NCI-H128 (cell line): ENCODE measurements around the gene TIRAP.
"Not testable (repeated sequence)": the region's sequence is repeated elsewhere in the genome, so short reads cannot be mapped to it uniquely, and the experiment has no call there.

Experiments
- DNase-seq: peaks from one replicate; lab custom pipeline; 2025; ENCODE audit not compliant: unreplicated experiment; lab: John Stamatoyannopoulos, UW

TIRAP gene, protein sequence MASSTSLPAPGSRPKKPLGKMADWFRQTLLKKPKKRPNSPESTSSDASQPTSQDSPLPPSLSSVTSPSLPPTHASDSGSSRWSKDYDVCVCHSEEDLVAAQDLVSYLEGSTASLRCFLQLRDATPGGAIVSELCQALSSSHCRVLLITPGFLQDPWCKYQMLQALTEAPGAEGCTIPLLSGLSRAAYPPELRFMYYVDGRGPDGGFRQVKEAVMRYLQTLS

DNA sequence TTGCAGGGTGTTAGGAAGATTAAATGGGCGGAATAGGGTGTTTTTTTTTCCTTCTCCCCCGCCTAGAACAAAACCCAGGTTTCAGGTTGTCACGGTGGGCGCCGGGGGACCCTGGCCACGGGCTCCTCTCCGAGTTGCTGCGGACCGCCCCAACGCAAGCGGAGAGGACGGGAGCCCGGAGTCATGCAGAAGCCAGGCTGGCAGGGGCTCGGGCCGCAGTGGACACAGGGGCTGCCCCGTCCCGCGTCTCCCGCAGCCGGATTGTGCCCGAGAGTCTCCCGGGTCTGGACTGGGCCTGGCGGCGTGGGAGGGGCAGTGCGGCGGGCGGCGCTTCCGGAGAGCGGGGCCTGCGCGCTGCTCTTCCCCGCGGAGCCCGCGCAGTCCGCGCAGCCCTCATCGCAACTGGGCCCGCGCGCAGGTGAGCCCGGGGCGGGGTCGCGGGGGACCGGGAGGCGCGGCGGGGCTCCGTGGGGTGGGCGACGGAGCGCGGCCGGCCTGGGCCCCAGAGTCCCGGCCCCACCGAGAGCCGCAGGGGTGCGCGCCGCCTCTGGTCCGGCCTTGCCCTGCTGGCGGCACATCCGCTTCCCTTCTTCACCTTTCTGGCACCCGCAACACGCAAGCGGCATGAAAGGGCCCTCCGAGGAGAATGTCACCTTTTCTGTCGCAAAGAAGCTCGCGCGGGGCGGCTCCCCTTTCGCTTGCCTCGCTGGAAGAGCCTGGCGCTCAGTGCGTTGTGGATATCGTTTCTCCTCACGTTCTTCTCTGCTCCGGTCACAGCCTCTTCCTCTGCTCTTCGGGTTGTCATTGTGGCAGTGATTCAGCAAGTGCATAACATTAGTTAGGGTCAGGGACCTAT, at the start of gene TIRAP:
TSS of gene TIRAP (plus strand) at position 358 of the 856 bp plus-strand sequence. CDS start 7,802 bp downstream, outside the sequence.
- no peak for DNase-seq

DNA sequence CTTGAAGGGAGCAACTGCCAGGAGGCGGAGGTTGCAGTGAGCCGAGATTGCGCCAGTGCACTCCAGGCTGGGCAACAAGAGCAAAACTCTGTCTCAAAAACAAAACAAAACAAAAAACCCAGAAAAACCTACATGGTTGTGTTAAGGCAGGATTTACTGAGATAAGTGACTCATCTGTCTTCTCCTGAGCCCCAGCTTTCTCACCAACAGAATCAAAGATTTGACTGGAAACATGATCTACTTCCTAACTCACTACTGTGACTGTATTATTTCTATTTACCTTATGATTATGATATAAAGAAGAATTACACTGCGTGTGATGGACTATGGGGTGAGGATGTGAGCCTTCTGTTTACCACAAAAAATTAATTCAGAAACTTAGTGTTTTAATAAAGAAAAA, 49.5 kb upstream of the TIRAP start:
- no peak for DNase-seq

DNA sequence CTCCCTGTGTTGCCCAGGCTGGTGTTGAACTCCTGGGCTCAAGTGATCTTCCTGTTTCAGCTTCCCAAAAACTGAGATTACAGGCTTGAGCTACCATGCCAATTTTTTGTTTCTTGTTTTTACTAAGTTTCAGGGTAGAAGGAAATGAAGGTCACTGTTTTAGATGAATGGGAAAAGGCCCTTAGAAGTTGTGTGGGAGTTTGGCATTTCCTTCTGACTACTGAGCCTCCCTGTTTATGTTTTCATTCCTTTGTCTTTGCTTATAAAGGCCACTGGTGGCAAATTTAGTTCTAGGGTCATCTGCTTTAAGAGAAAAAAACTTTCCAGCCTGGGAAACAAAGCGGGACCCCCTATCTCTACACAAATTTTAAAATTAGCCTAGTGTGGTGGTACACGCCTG, 36.3 kb upstream of the TIRAP start:
- no peak for DNase-seq

DNA sequence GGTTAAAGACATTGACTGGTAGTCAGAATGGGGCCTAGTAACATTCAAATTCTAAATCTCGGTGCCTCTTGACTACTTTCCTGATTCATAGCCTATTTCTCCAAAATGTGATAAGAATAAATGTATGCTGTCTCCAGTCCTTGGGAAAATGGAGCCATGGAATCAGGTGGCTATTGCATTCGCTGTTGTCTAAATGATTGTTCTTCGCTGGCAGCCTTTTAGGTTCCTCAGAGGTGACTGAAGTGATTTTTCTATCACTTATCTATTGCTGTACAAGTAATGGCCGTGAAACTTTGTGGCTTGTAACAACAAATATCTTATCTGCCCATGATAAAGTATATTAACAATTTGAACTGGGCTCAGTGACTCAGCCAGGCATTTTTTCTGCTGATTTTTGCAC, 29.6 kb upstream of the TIRAP start:
- DNase-seq = no peak

DNA sequence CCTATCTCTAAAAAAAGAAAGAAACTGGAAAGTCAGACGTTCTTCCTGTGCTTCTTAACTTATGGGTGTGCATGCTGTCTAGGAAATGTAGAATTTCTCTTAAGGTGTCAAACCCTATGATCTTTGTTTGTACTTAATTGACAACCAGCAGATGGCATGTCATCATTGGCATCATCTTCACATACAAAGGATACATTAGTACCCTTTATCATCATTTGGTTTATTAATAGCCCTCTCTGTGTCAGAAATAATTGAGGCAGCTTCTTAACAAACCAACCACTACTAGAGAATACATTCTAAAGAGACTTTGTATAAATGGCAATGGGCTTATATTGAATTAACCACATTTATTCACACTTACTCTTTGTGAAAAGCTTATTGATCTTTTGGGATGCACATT, 28.1 kb upstream of the TIRAP start:
- DNase-seq = no peak

DNA sequence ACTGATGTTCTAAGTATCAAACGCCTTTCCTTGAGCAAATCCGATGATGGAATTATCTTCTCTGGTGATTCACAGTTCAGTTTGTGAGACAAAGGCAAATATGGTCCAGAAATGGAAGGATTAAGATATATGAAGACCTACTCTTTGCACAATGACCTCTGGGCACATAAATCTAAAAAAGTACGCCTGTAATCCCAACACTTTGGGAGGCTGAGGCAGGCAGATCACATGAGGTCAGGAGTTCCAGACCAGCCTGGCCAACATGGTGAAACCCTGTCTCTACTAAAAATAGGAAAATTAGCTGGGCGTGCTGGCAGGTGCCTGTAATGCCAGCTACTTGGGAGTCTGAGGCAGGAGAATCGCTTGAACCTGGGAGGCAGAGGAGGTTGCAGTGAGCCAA, 27.4 kb upstream of the TIRAP start:
- DNase-seq = not testable (repeated sequence)

DNA sequence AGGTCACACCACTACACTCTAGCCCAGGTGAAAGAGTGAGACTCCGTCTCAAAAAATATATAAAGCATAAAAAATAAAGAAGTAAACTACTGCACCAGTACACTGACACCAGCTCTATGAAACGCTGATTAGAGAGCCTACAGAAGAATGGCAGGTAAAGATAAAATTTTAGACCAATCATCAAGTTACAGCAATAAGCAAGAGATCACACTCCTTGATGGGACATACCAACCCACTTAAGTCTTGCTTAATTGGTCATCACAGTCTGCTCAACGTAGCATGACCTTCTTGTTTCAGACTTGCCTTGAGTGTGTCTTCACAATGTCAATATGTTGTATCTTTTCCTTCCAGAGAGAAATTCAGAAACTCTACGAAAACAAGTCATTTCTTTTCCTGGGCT, 26.7 kb upstream of the TIRAP start:
- no peak for DNase-seq

DNA sequence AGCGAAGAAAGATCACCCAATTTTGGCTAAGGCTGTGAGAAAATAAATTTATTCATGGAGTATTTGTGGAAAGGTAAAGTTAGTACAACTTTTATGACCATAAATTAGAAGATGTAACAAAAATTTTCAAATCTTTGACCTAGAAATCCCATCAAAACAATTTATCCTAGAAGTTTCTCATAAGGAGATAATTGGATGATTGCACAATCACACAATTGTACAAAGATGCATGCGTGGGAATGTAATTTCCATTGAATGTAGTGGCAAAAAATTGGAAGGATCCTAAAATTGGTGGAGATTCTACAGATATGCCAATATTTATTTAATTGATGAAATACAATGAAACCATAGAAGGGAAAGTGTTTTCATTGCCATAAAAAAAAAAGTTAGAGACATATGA, 25.7 kb upstream of the TIRAP start:
- no peak for DNase-seq

DNA sequence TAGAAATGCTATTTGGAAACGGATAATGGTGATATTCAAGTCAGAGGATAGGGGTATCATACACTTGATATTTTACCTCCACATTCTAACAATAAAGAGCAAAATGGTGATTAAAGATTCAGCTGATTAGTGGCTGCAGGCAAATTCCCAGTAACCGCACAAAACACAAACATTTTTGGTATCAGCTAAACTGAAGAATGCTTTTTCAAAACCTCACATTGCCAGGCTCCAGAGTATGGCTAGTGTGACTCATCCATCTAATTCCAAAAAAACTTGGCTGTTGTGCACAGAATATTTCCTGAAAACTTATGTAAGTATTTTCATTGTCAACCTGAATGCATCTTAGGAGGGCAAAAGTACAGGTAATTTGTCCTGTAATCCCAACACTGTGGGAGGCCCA, 25.1 kb upstream of the TIRAP start:
- DNase-seq = no peak

DNA sequence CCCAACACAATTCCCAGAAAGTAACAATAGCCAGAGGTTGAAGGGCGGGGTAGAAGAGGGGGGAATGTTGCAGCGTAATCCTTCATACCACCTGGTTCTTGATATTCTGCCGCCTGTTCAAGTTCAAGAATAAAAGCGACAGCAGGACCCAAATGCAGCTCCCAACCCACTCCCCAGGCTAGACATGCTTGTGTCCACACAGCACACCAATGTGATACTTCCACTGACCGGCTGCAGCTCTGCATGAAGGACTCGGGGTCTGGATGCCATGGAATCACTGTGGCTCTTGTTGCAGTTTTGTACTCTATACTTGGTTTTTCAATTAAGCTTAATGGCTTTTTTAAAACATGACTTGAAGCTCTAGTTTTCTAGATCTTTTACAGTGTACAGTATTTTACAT, 20.7 kb upstream of the TIRAP start:
- DNase-seq = no peak

DNA sequence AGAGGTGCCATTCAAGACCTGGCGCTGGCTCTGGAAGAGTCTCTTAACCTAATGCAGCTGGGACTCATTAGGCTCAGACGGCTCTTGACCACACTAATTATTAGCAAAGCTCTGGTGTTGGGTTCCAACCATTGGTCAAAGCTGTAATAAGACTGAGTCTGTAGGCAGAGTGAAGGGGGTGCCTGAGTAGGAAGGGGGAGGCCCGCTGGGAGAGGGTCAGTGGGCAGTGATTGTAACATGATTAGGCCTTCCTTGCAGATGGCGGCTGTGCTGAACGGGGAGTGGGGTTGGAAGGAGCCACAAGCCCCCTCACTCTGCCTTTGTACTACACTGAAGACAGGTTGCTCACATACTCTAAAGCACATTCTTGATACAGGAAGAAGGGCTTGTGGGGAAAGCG, 19.4 kb upstream of the TIRAP start:
- DNase-seq = no peak

DNA sequence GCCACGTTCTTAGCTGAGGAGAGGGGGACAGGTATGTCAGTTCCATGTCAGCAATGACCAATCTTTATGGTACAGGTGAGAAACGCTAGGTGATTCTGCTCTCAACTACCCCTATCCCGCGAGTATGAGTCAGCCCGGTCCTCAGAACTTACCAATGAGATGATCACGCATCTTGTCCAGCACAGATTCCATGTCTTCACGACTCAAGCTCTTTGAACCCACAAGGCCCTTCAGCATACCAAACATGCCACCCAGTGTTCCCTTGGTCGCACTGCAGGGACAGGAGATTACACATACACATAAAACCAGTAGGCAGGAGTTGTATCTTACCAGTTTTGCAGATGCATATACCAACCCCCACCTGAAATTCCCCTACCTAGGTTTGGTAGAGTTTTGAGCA, 17.1 kb upstream of the TIRAP start:
- DNase-seq = no peak

DNA sequence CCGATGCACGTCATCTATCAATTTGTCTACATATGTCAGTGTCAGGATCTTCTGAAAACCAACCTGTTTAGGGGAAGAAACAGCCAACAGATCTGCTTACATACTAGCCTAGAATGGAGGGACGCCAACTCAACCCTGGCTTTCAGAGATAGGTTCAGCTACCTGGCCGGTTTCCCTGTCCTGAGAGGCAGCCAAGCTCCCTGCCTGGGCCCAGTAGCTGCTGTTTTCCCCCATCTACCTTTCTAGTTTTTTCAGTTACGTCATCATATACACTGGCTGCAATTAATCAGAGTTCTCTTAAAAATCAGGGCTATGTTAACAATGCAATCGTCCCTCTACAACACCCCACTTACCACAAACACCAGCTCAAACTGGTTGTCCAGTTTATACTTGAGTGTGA, 15.2 kb upstream of the TIRAP start:
- DNase-seq = no peak

DNA sequence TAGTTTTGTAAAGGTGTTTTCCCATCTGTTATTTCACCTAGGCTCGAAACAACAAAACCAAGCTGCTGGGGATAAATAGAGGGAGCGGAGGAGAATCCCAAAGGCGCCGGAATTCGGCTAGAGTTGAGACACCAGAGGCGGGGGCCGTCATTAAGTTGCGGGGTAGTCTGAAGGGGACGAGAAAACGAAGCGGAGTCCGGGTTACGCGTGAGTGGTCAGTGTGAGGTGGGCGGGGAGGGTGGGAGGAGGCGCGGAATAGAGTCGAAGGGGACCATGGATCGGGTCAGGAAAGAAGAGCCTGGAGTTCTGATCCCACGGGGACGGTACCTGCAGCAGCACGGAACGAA, 14.6 kb upstream of the TIRAP start:
- DNase-seq = no peak

DNA sequence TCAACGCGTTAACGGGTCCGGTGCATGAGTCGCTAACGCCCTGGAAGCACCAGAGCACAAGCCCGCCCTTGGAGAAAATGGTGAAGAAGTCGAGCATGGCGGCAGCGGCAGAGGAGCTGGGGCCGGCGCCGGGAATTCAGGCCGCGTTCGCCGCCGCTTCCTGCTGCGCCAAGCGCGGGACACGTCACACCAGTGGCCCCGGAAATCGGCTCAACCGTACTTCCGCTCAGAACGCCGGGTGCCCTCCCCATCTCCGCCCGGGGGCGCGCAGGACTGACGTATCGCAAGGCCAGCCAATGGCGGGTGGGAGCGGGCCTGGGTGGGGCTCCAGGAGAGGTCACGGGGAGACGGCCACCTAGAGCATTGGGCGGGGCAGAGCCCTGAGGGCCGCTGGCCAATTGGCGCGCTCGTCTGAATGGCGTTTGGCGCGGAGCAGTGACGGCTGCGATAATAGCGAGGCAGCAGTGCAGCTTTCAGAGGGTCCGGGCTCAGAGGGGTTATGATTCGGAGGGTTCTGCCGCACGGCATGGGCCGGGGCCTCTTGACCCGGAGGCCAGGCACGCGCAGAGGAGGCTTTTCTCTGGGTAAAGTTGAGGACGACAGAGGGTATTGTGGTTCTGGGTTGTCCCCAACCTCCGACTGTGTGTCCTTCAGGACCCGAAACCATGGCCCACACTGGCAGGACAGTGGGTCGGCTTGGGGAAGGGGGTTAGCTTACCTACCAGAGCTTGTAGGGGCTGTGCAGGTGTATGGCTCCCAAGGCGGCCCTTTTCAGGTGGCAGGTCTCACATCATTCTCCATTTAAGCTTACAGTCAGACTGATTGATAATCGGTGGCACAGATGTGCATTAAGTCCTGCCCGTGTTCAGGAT, 13.9 kb upstream of the TIRAP start, which contains the start of the genes FOXRED1 and SRPRA:
TSS of gene FOXRED1 (plus strand) at position 447 of the 872 bp plus-strand sequence. CDS start at position 500, 53 bp downstream.
TSS of gene SRPRA (minus strand) at position 188 of the 872 bp plus-strand sequence. CDS start at position 97, 91 bp downstream.
- peak; percentile 92 for DNase-seq

DNA sequence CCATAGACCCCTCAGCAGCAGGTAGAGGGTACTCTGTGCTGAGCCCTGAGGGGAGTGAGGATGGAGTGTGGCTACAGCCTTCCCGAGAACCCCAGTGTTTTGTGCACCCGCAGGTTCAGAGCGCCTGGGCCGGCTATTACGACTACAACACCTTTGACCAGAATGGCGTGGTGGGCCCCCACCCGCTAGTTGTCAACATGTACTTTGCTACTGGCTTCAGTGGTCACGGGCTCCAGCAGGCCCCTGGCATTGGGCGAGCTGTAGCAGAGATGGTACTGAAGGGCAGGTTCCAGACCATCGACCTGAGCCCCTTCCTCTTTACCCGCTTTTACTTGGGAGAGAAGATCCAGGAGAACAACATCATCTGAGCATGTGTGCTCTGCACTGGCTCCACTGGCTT, 5.6 kb upstream of the TIRAP start:
- no peak for DNase-seq

DNA sequence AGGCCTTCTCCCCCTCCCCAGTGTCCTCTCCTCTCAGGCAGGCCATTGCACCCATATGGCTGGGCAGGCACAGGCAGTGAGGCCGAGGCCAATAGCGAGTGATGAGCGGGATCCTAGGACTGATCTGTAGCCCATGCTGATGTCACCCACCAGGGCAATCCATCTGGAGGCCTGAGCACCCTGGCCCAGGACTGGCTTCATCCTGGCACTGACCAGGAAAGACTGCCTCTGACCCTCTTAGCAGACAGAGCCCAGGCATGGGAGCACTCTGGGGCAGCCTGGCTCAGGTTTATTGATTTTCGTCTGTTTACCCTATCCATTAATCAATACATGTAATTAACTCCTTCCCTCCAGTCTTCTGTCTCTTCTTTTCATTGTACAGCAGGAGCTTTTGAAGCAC, 5.1 kb upstream of the TIRAP start:
- DNase-seq = no peak

DNA sequence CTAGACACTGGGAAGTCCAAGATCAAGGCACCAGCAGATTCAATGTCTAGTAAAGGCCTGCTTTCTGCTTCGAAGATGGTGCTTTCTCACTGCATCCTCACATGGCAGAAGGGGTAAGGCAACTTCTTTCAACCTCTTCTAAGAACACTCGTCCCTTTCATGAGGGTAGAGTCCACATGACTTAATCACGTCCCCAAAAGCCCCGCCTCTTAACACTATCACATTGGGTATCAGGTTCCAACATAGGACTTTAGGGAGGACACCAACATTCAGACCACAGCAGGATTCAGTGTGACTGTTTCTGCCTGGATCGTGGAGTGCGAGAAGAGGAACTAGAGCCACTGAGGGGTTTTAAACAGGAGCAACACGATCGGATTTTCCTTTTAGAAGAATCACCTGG, 3.7 kb upstream of the TIRAP start:
- no peak for DNase-seq

DNA sequence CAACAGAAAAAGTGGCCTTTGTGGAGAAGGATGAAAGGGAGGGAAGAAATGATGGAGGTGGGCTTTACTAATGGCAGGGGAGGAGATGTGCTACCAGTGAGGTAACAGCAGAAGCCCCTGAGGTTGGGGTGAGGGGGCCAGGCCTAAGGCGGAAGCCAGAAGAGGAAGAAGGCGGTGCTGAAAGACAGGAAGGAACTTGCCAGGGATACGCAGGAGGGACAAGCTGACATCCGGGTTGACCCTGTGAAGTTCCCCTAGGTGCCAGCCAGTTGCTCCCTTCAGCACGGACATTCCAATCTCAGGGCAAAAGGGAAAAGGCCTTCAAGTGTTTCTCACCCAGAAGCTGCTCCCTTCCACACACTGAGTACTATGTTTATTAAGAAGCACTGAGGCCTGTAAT, 2.3 kb upstream of the TIRAP start:
- DNase-seq = no peak

DNA sequence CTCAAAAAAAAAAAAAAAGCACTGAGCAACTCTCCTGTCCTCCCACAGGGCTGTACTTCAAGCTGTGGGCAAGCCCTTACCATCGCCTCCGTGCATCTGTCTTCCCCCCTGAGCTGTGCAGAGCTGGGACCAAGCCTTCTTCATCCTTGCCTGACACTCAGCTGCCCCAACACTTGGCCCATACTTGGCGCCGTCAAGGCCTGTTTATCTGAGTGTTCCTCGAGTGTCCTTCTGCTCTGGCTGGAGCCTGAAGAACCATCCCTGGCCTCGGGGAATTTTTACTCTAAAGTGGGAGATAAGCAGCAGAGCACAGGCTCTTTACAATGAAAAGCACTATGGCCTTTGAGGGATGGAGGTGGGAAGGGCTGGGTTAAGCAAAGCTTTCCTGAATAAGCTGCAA, 1.6 kb upstream of the TIRAP start:
- no peak for DNase-seq

DNA sequence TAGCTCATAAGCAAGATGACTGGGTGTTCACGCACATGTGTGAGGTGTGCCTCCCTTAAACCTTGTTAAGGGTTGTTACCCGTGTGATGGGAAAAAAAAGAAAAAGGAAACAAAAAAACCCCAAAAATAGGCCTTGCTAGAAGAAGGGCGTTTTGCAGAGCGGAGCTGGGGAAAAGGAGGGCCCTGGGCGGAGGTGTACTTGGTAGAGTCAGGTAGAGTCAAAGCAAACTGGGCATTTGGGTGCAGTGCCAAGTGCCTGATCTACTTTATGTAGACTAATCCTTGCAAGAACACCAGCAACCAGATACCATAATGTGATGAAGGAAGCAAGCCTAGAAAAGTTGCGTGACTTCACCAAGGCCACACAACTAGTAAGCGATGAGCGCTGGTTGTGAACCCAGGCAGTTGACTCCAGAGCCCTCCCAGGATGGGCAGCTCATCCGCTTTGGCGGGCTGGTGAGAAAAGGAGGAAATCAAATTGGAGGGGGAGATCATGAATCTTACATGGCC, 1.2 kb upstream of the TIRAP start:
- no peak for DNase-seq
